NCI-H1105 (cell line): ENCODE results near the gene TWF1.
A peak's percentile ranks its signal among the peaks of the same experiment; 100 is the strongest.
"Not testable (repeated sequence)": the region's sequence is repeated elsewhere in the genome, so short reads cannot be mapped to it uniquely, and the experiment has no call there.

Source experiments
- DNase-seq: peaks from one replicate; lab custom pipeline; 2025; lab: John Stamatoyannopoulos, UW

TWF1 gene

GRCh38 chr12:43805149-43805859 lies 813 bp downstream of the TWF1 start:
- peak; percentile 17 for DNase-seq

- no peak for DNase-seq
Observed at GRCh38 chr12:43797561-43798217, 8.4 kb downstream of the TWF1 start.

GRCh38 chr12:43795716-43796280 lies 10.3 kb downstream of the TWF1 start:
- no peak for DNase-seq

GRCh38 chr12:43789941-43790340 lies 16.2 kb downstream of the TWF1 start:
- no peak for DNase-seq

GRCh38 chr12:43786899-43787693 lies 19.0 kb downstream of the TWF1 start:
- DNase-seq, result no peak

- DNase-seq, result peak; percentile 4
Observed at GRCh38 chr12:43776498-43776897, 29.6 kb downstream of the TWF1 start.

- DNase-seq, result no peak
Observed at GRCh38 chr12:43766291-43766690, 39.8 kb downstream of the TWF1 start.

GRCh38 chr12:43764528-43764927 lies 41.6 kb downstream of the TWF1 start:
- no peak for DNase-seq

- no peak for DNase-seq
Observed at GRCh38 chr12:43763769-43764168, 42.3 kb downstream of the TWF1 start.

GRCh38 chr12:43762596-43762995 lies 43.5 kb downstream of the TWF1 start:
- DNase-seq, result no peak

GRCh38 chr12:43761500-43761899 lies 44.6 kb downstream of the TWF1 start:
- DNase-seq, result no peak

- no peak for DNase-seq
Observed at GRCh38 chr12:43760396-43760795, 45.7 kb downstream of the TWF1 start.

GRCh38 chr12:43758728-43759563 lies 47.2 kb downstream of the TWF1 start, which contains the start of the genes IRAK4 and PUS7L:
IRAK4 (plus strand) TSS chr12:43758951; CDS start chr12:43768112, 9,161 bp downstream.
PUS7L (minus strand) TSS chr12:43758790; CDS start chr12:43755245, 3,545 bp downstream.
- peak; percentile 97 for DNase-seq

GRCh38 chr12:43758247-43758727 lies 47.8 kb downstream of the TWF1 start:
- peak; percentile 50 for DNase-seq

GRCh38 chr12:43754015-43754414 lies 52.1 kb downstream of the TWF1 start:
- no peak for DNase-seq

GRCh38 chr12:43751360-43751759 lies 54.8 kb downstream of the TWF1 start:
- not testable (repeated sequence) for DNase-seq

- no peak for DNase-seq
Observed at GRCh38 chr12:43750814-43751213, 55.3 kb downstream of the TWF1 start.

GRCh38 chr12:43749016-43749415 lies 57.1 kb downstream of the TWF1 start:
- DNase-seq, result no peak

GRCh38 chr12:43744826-43745225 lies 61.3 kb downstream of the TWF1 start:
- DNase-seq, result no peak
